Cardiac muscle cell (in vitro differentiated cells and primary cell): ENCODE results near the gene TNFRSF19. TPM values are rescaled to one million over a fixed set of nuclear protein-coding genes. Genes with fewer than 3 reads are reported as not detected.

ENCODE experiments used
- DNase-seq, 2 donors: peaks; one replicate each; pipeline versions ENCODE4 v3.0.0 to v3.0.0-alpha.2; 2010 to 2017; ENCODE audit warnings: low read depth in 1 of 2, low spot score in 1 of 2
- H3K27ac ChIP-seq: fragments of 200-600 bp; sonication (generic); 2 replicates; pipeline ENCODE4 v1.5.1; 2016
- H3K27me3 ChIP-seq: fragments of 200-600 bp; sonication (generic); 2 replicates; pipeline ENCODE4 v1.6.0; 2016; ENCODE audit warnings: control low read depth
- H3K36me3 ChIP-seq: fragments of 200-600 bp; sonication (generic); 2 replicates; pipeline ENCODE4 v1.5.1; 2016; ENCODE audit warnings: control low read depth
- H3K4me1 ChIP-seq: fragments of 200-600 bp; sonication (generic); 2 replicates; pipeline ENCODE4 v1.8.1; 2017; ENCODE audit warnings: low read depth, mild to moderate bottlenecking, mixed run types
- H3K4me3 ChIP-seq: fragments of 200-600 bp; sonication (generic); 2 replicates; pipeline ENCODE4 v1.5.1; 2016; ENCODE audit warnings: mild to moderate bottlenecking
- H3K9me3 ChIP-seq: fragments of 200-600 bp; sonication (generic); 2 replicates; pipeline ENCODE4 v1.5.1; 2017; ENCODE audit warnings: low read depth, mild to moderate bottlenecking, control low read depth
- CTCF ChIP-seq: IDR thresholded peaks from 2 replicates; pipeline ENCODE4 v1.5.1; 2012; ENCODE audit warnings: low read depth, mild to moderate bottlenecking, low read length
- polyA plus RNA-seq: library from polyadenylated mRNA; unstranded; fragments of >200 nt; fragmentation: Nextera tagmentation; extraction: Ambion mirVana; gene quantifications from 2 replicates; pipeline ENCODE4 v1.2.1, GENCODE V29; 2016
- total RNA-seq: library from RNA; depleted of rRNA; stranded (reverse); fragments of >200 nt; gene quantifications from 2 replicates; pipeline ENCODE4 v1.2.3, GENCODE V29; 2016

TNFRSF19 gene
- total and polyA plus RNA-seq, 2 experiments from 2014 or later: 91.3 to 139 TPM

DNA sequence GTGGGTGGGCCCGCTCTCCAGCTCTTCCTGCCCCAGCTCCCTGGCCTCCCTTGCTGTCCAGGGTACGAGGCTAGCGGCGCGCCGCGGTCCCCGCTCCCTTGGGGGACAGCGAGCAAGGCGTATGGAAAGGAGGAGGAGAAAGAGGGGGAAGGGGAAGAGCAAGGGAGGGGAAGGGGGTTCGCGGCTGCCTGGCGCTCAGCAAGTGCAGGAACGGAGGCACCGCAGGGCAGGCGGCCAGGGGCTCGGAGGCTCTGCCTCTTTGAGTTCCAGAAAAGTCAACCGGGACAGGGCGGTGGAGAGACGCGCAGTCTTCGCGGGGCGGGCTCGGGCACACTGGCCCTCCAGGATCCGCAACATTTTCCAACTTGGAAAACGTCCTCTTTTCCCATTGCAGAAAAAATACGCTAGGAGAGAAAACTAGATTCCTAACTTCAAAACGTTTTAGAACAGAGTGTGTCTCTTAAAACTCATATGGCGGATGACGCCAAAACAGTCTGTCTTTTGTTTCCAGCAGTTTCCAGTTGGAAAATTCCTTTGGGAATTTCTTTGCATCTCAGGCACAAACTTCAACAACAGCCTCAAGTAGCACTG lies 23.1 kb upstream of the TNFRSF19 start:
- no peak overlapping the region for H3K27ac ChIP-seq
- peaks cover 34% of the 10 kb centered on the region for H3K4me1 ChIP-seq
- no peak overlapping the region for H3K4me3 ChIP-seq
- H3K36me3 ChIP-seq: no peaks in the 10 kb centered on the region
- DNase-seq: peak in 1 of 2 donors; percentile 67
- no peaks in the 10 kb centered on the region for H3K9me3 ChIP-seq
- TF ChIP-seq CTCF: no peak
- no peaks in the 10 kb centered on the region for H3K27me3 ChIP-seq

DNA sequence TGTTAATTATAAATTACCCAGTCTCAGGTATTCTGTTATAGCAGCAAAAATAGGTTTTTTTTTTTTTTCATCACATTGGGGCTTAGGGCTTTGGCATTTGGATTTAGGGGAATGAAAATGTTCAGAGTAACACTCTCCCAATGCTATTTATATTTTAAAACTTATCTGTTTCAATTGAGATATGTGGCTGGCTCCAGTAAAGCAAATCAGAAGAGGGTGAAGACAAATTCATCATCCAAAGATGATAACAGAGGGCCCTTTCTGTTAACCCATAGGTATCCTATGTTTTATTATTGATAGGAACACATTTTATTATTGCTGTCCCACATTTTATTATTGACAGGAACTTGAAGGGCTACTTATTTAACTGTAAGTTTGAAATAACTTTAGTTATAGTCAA lies 20.5 kb upstream of the TNFRSF19 start:
- DNase-seq: peak in 1 of 2 donors; percentile 32
- H3K27me3 ChIP-seq: no peaks in the 10 kb centered on the region
- no peaks in the 10 kb centered on the region for H3K36me3 ChIP-seq
- peaks cover 47% of the 10 kb centered on the region for H3K4me1 ChIP-seq
- H3K4me3 ChIP-seq: no peak overlapping the region
- H3K27ac ChIP-seq: peak overlapping the region; percentile 87
- no peak for TF ChIP-seq CTCF
- no peaks in the 10 kb centered on the region for H3K9me3 ChIP-seq

GRCh38 chr13:23550163-23550562 lies 20.0 kb upstream of the TNFRSF19 start:
- H3K9me3 ChIP-seq: no peaks in the 10 kb centered on the region
- H3K36me3 ChIP-seq: no peaks in the 10 kb centered on the region
- peaks cover 47% of the 10 kb centered on the region for H3K4me1 ChIP-seq
- no peak for TF ChIP-seq CTCF
- no peak overlapping the region for H3K4me3 ChIP-seq
- no peaks in the 10 kb centered on the region for H3K27me3 ChIP-seq
- peak in 1 of 2 donors; percentile 43 for DNase-seq
- peak overlapping the region; percentile 87 for H3K27ac ChIP-seq

- H3K9me3 ChIP-seq: no peaks in the 10 kb centered on the region
- peaks cover 47% of the 10 kb centered on the region for H3K4me1 ChIP-seq
- DNase-seq: peak; percentile 26 to 37
- no peak for TF ChIP-seq CTCF
- H3K4me3 ChIP-seq: no peak overlapping the region
- no peaks in the 10 kb centered on the region for H3K36me3 ChIP-seq
- H3K27me3 ChIP-seq: no peaks in the 10 kb centered on the region
- H3K27ac ChIP-seq: peak overlapping the region; percentile 87
Observed at GRCh38 chr13:23551213-23552008, 18.8 kb upstream of the TNFRSF19 start.

DNA sequence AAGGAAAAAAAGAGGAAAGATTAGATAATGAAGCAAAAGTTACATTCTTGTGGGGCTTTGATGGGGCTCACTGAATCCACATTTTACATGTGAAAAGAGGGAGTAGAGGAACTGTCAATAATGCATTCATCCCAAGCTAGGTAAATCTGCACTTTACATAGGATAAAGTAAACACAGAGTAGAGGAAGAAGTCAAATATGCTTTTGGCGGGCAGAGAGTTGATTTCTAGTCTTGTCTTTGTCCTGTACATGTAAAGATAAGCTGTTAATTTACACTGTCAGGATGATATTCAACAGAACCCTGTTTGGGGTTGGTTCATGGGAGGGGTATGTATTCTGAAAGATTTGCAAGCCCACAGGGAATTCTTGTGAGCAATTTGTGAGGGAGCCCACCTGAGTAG lies 18.0 kb upstream of the TNFRSF19 start:
- Histone ChIP-seq H3K27ac (peak overlapping the region; percentile 87), H3K36me3 (no peaks in the 10 kb centered on the region), H3K27me3 (no peaks in the 10 kb centered on the region), H3K4me1 (peaks cover 47% of the 10 kb centered on the region), H3K9me3 (no peaks in the 10 kb centered on the region), H3K4me3 (no peak overlapping the region)
- TF ChIP-seq CTCF: no peak
- peak in 1 of 2 donors; percentile 60 for DNase-seq
